Skeletal muscle satellite cell (primary cell): ENCODE data around the gene ARL15.

Source experiments
- H3K27me3 ChIP-seq: 2 replicates; pipeline ENCODE4 v1.7.0; 2013; ENCODE audit warnings: low read length; ENCODE audit not compliant: control insufficient read depth, insufficient read depth
- H3K36me3 ChIP-seq: 2 replicates; pipeline ENCODE4 v1.7.0; 2013; ENCODE audit warnings: mild to moderate bottlenecking, control low read depth, low read length; ENCODE audit not compliant: insufficient read depth
- H3K4me1 ChIP-seq: 2 replicates; pipeline ENCODE4 v1.7.0; 2013; ENCODE audit warnings: low read length; ENCODE audit not compliant: control insufficient read depth, insufficient read depth
- H3K4me2 ChIP-seq: 2 replicates; pipeline ENCODE4 v1.7.0; 2013; ENCODE audit warnings: mild to moderate bottlenecking, low read length
- H3K4me3 ChIP-seq: 2 replicates; pipeline ENCODE4 v1.7.0; 2013; ENCODE audit warnings: low read length
- H3K9ac ChIP-seq: 2 replicates; pipeline ENCODE4 v1.7.0; 2013; ENCODE audit warnings: mild to moderate bottlenecking, low read depth, low read length, moderate library complexity
- H3K9me3 ChIP-seq: replicated peaks from 2 replicates; pipeline ENCODE4 v1.7.0; 2013; ENCODE audit warnings: mild to moderate bottlenecking, control low read depth, low read length

The ARL15 gene

GRCh38 chr5:53922508-53923498 is 387.6 kb downstream of the ARL15 start:
- no peaks in the 10 kb centered on the region for H3K9me3 ChIP-seq
- H3K27me3 ChIP-seq: no peaks in the 10 kb centered on the region
- H3K4me1 ChIP-seq: peaks cover 3% of the 10 kb centered on the region
- H3K9ac ChIP-seq: no peak overlapping the region
- H3K4me3 ChIP-seq: no peak overlapping the region
- no peak overlapping the region for H3K4me2 ChIP-seq
- no peaks in the 10 kb centered on the region for H3K36me3 ChIP-seq

- no peak overlapping the region for H3K4me3 ChIP-seq
- H3K9ac ChIP-seq: no peak overlapping the region
- H3K36me3 ChIP-seq: no peaks in the 10 kb centered on the region
- no peaks in the 10 kb centered on the region for H3K27me3 ChIP-seq
- no peak overlapping the region for H3K4me2 ChIP-seq
- H3K4me1 ChIP-seq: peaks cover 3% of the 10 kb centered on the region
- H3K9me3 ChIP-seq: no peaks in the 10 kb centered on the region
Measured at GRCh38 chr5:53917826-53918225, 392.5 kb downstream of the ARL15 start.

DNA sequence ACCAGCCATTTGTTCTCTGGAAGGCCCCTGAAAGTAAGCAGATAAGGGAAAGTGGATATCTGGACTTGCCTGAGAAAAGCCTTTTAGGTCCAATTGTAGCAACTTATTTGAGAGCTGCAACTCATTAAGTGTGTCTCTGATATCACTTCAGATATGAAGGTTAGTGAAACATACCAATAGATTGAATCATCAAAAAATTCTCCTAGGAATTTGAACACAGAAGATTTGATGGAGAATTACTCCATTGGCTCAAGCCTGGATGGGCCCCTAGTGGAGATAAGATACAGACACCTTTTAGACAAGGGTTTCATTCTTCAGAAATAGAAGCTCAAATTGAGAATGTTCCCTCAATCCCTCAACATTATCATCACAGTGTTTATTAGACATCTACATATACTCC is 393.3 kb downstream of the ARL15 start:
- Histone ChIP-seq H3K9ac (no peak overlapping the region), H3K4me2 (no peak overlapping the region), H3K4me1 (peaks cover 3% of the 10 kb centered on the region), H3K36me3 (no peaks in the 10 kb centered on the region), H3K4me3 (no peak overlapping the region), H3K27me3 (no peaks in the 10 kb centered on the region), H3K9me3 (no peaks in the 10 kb centered on the region)

- no peak overlapping the region for H3K4me3 ChIP-seq
- no peaks in the 10 kb centered on the region for H3K36me3 ChIP-seq
- H3K9me3 ChIP-seq: no peaks in the 10 kb centered on the region
- no peaks in the 10 kb centered on the region for H3K27me3 ChIP-seq
- H3K9ac ChIP-seq: no peak overlapping the region
- H3K4me2 ChIP-seq: no peak overlapping the region
- peaks cover 3% of the 10 kb centered on the region for H3K4me1 ChIP-seq
Measured at GRCh38 chr5:53915120-53915519, 395.3 kb downstream of the ARL15 start.

- no peaks in the 10 kb centered on the region for H3K9me3 ChIP-seq
- no peaks in the 10 kb centered on the region for H3K27me3 ChIP-seq
- H3K36me3 ChIP-seq: no peaks in the 10 kb centered on the region
- no peak overlapping the region for H3K4me2 ChIP-seq
- peaks cover 3% of the 10 kb centered on the region for H3K4me1 ChIP-seq
- H3K9ac ChIP-seq: no peak overlapping the region
- H3K4me3 ChIP-seq: no peak overlapping the region
Measured at GRCh38 chr5:53913941-53914340, 396.4 kb downstream of the ARL15 start.

- Histone ChIP-seq H3K4me2 (no peak overlapping the region), H3K27me3 (no peaks in the 10 kb centered on the region), H3K36me3 (no peaks in the 10 kb centered on the region), H3K4me3 (no peak overlapping the region), H3K9me3 (no peaks in the 10 kb centered on the region), H3K9ac (no peak overlapping the region), H3K4me1 (no peaks in the 10 kb centered on the region)
Measured at GRCh38 chr5:53908757-53909156, 401.6 kb downstream of the ARL15 start.

GRCh38 chr5:53907827-53908226 is 402.5 kb downstream of the ARL15 start:
- Histone ChIP-seq H3K27me3 (no peaks in the 10 kb centered on the region), H3K4me2 (no peak overlapping the region), H3K4me3 (no peak overlapping the region), H3K4me1 (no peaks in the 10 kb centered on the region), H3K9me3 (no peaks in the 10 kb centered on the region), H3K9ac (no peak overlapping the region), H3K36me3 (no peaks in the 10 kb centered on the region)

GRCh38 chr5:53906736-53907135 is 403.6 kb downstream of the ARL15 start:
- H3K9me3 ChIP-seq: no peaks in the 10 kb centered on the region
- H3K27me3 ChIP-seq: no peaks in the 10 kb centered on the region

GRCh38 chr5:53902296-53902907 is 408.0 kb downstream of the ARL15 start:
- H3K4me3 ChIP-seq: no peak overlapping the region
- H3K4me1 ChIP-seq: no peaks in the 10 kb centered on the region
- H3K27me3 ChIP-seq: no peaks in the 10 kb centered on the region
- H3K36me3 ChIP-seq: no peaks in the 10 kb centered on the region
- no peak overlapping the region for H3K4me2 ChIP-seq
- H3K9me3 ChIP-seq: no peaks in the 10 kb centered on the region
- H3K9ac ChIP-seq: no peak overlapping the region

More at GRCh38 chr5:53906736-53907135, 403.6 kb downstream of the ARL15 start:
- H3K4me2 ChIP-seq: no peak overlapping the region
- H3K4me1 ChIP-seq: no peaks in the 10 kb centered on the region
- H3K36me3 ChIP-seq: no peaks in the 10 kb centered on the region
- H3K4me3 ChIP-seq: no peak overlapping the region
- H3K9ac ChIP-seq: no peak overlapping the region

DNA sequence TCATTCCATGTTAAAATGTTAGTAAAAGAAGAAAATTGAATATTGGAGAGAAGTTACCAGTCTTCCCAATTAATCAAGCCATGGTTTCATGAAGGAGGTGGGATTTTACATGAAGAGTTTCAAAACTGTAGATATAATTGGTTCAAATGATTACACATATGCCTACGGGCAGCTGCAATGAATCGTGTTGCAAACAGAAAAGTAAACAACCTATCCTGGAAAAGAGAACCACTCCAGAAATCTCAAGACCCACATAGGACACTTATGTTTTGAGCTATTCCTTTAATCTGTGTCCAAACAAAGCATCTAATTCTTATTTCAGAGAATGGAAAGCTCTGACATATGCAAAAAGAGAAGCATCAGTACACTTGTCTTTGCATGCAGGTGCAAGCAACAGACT is 409.7 kb downstream of the ARL15 start:
- no peak overlapping the region for H3K4me3 ChIP-seq
- no peaks in the 10 kb centered on the region for H3K27me3 ChIP-seq
- no peak overlapping the region for H3K9ac ChIP-seq
- no peak overlapping the region for H3K4me2 ChIP-seq
- no peaks in the 10 kb centered on the region for H3K36me3 ChIP-seq
- H3K9me3 ChIP-seq: no peaks in the 10 kb centered on the region
- H3K4me1 ChIP-seq: no peaks in the 10 kb centered on the region

GRCh38 chr5:53895091-53895683 is 415.2 kb downstream of the ARL15 start:
- no peak overlapping the region for H3K9ac ChIP-seq
- no peaks in the 10 kb centered on the region for H3K27me3 ChIP-seq

More at GRCh38 chr5:53895091-53895683, 415.2 kb downstream of the ARL15 start:
- no peaks in the 10 kb centered on the region for H3K4me1 ChIP-seq
- no peak overlapping the region for H3K4me3 ChIP-seq
- H3K36me3 ChIP-seq: no peaks in the 10 kb centered on the region
- no peak overlapping the region for H3K4me2 ChIP-seq
- no peaks in the 10 kb centered on the region for H3K9me3 ChIP-seq
